IMR-90 (cell line): Measurements from ENCODE around the gene DSCAM.

Experiments
- NFE2L2 ChIP-seq: fragments of 150-350 bp; IDR thresholded peaks from 2 replicates; pipeline ENCODE4 v1.6.1; 2016; ENCODE audit warnings: low read depth, mild to moderate bottlenecking, low read length
- TF ChIP-seq, protein P1 (sequence below): conservative IDR thresholded peaks from 2 replicates; pipeline ENCODE4 v1.5.1; 2012; ENCODE audit warnings: mild to moderate bottlenecking, low read depth, low read length, improper control_type of control experiment

DNA sequence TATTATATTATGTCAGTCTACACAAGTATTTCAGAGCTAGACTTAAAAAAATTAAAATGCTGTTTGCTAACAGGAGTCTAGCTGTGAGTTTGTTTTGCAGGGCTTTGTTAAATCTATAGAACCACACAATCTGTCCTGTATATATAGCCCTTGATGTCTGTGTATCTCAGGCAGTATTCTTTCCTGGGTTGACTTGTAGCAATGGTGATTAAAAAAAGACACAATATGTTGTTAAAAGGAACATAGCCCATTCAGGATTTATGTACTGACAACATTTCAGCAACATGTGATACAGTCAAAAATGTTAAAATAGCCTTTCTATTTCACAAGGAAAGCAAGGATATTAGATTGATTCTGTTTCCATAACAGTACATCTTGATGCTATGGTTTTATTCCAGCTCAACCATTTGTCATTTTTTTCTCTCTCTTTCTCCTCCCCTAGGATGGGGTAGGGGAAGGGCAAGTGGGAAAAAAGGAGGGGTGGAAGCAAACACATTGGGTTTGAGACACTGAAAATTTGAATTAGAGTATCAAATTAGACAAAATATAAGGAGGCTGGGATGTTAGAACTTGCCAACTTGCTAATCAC is 139.2 kb downstream of the DSCAM start:
- TF ChIP-seq NFE2L2, result no peak
- TF ChIP-seq, protein P1, sequence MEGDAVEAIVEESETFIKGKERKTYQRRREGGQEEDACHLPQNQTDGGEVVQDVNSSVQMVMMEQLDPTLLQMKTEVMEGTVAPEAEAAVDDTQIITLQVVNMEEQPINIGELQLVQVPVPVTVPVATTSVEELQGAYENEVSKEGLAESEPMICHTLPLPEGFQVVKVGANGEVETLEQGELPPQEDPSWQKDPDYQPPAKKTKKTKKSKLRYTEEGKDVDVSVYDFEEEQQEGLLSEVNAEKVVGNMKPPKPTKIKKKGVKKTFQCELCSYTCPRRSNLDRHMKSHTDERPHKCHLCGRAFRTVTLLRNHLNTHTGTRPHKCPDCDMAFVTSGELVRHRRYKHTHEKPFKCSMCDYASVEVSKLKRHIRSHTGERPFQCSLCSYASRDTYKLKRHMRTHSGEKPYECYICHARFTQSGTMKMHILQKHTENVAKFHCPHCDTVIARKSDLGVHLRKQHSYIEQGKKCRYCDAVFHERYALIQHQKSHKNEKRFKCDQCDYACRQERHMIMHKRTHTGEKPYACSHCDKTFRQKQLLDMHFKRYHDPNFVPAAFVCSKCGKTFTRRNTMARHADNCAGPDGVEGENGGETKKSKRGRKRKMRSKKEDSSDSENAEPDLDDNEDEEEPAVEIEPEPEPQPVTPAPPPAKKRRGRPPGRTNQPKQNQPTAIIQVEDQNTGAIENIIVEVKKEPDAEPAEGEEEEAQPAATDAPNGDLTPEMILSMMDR, result no peak
